G401.6 (cell line): ENCODE measurements around the gene MELK.

Source experiments
- FAIRE-seq: peaks from 2 replicates; lab custom pipeline; 2012; peaks lifted over from hg19 to GRCh38; lab: Jason Lieb, UNC

The MELK gene

GRCh38 chr9:36584620-36585460 lies 12.1 kb downstream of the MELK start:
- FAIRE-seq, result no peak

- no peak for FAIRE-seq
Measured at GRCh38 chr9:36590231-36590630, 17.5 kb downstream of the MELK start.

GRCh38 chr9:36592801-36593583 lies 20.3 kb downstream of the MELK start:
- FAIRE-seq, result no peak

GRCh38 chr9:36594213-36594612 lies 21.5 kb downstream of the MELK start:
- FAIRE-seq, result no peak

GRCh38 chr9:36597412-36598178 lies 24.9 kb downstream of the MELK start:
- FAIRE-seq, result peak; percentile 82

GRCh38 chr9:36598273-36598672 lies 25.6 kb downstream of the MELK start:
- FAIRE-seq, result no peak

GRCh38 chr9:36603006-36603405 lies 30.3 kb downstream of the MELK start:
- FAIRE-seq, result no peak

- no peak for FAIRE-seq
Measured at GRCh38 chr9:36609306-36609705, 36.6 kb downstream of the MELK start.

- no peak for FAIRE-seq
Measured at GRCh38 chr9:36622121-36622520, 49.4 kb downstream of the MELK start.

GRCh38 chr9:36623280-36623679 lies 50.6 kb downstream of the MELK start:
- FAIRE-seq, result no peak

- FAIRE-seq, result no peak
Measured at GRCh38 chr9:36625006-36625615, 52.4 kb downstream of the MELK start.

- FAIRE-seq, result peak; percentile 88
Measured at GRCh38 chr9:36632892-36633291, 60.2 kb downstream of the MELK start.

GRCh38 chr9:36637491-36638270 lies 65.0 kb downstream of the MELK start:
- FAIRE-seq, result no peak

- FAIRE-seq, result no peak
Measured at GRCh38 chr9:36640771-36641381, 68.2 kb downstream of the MELK start.

- FAIRE-seq, result no peak
Measured at GRCh38 chr9:36642817-36643216, 70.1 kb downstream of the MELK start.

GRCh38 chr9:36656842-36657241 lies 84.1 kb downstream of the MELK start:
- no peak for FAIRE-seq

- FAIRE-seq, result no peak
Measured at GRCh38 chr9:36659500-36659899, 86.8 kb downstream of the MELK start.

- no peak for FAIRE-seq
Measured at GRCh38 chr9:36664806-36665205, 92.1 kb downstream of the MELK start.

- FAIRE-seq, result no peak
Measured at GRCh38 chr9:36665387-36665786, 92.7 kb downstream of the MELK start.

GRCh38 chr9:36665921-36666431 lies 93.3 kb downstream of the MELK start:
- FAIRE-seq, result no peak

GRCh38 chr9:36671561-36671960 lies 98.9 kb downstream of the MELK start:
- FAIRE-seq, result no peak
